Ectodermal cell (in vitro differentiated cells): Measurements from ENCODE around the gene EHHADH.

Experiments
- H3K27ac ChIP-seq: 2 replicates; pipeline ENCODE4 v1.7.0; 2013; ENCODE audit warnings: mild to moderate bottlenecking, low read depth, low read length; ENCODE audit not compliant: insufficient read depth, poor library complexity, severe bottlenecking
- H3K27me3 ChIP-seq: 2 replicates; pipeline ENCODE4 v1.7.0; 2013; ENCODE audit warnings: mild to moderate bottlenecking, low read length; ENCODE audit not compliant: insufficient read depth, control insufficient read depth, poor library complexity, severe bottlenecking
- H3K36me3 ChIP-seq: one replicate; pipeline ENCODE4 v1.7.0; 2013; ENCODE audit warnings: low read length; ENCODE audit not compliant: control insufficient read depth, insufficient read depth
- H3K4me1 ChIP-seq: one replicate; pipeline ENCODE4 v1.7.0; 2013; ENCODE audit warnings: low read length; ENCODE audit not compliant: control insufficient read depth, insufficient read depth
- H3K4me3 ChIP-seq: 2 replicates; pipeline ENCODE4 v1.7.0; 2013; ENCODE audit warnings: low read depth, low read length, control low read depth; ENCODE audit not compliant: insufficient read depth
- H3K9me3 ChIP-seq: 2 replicates; pipeline ENCODE4 v1.7.0; 2013; ENCODE audit warnings: mild to moderate bottlenecking, low read length, moderate library complexity; ENCODE audit not compliant: control insufficient read depth
- WGBS, 2 experiments: methylation state at CpG; one replicate each; pipeline ENCODE4 v1.1.7; 2013; ENCODE audit warnings: missing lambda C conversion rate in 2 of 2; 5-methylcytosine and 5-hydroxymethylcytosine counted together

EHHADH gene

DNA sequence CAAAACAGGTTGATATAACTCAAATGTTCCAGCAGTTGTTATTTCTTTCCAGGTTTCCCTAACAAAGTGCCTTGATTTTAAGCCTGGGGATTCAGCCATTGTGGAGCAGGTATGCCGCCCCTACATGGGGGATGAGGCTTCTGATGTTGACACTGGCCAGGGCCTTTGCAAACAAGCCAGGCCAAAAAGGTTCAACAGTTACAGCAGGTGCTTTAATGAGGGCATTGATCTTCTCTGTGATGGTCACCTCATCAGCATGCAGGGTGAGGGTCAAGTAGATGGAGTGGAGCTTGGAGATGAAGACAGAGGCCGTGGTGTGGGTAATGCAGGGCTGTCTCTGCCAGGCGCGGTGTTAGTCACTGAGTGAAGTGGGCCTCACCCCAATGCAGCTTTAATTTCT is 22.6 kb upstream of the EHHADH start:
- no peak overlapping the region for H3K4me3 ChIP-seq
- H3K4me1 ChIP-seq: no peaks in the 10 kb centered on the region
- peaks cover 4% of the 10 kb centered on the region for H3K27me3 ChIP-seq
- no peak overlapping the region for H3K27ac ChIP-seq
- 92% methylated on average over 4 of the region's 4 CpGs for WGBS, 2 experiments
- H3K36me3 ChIP-seq: no peaks in the 10 kb centered on the region
- H3K9me3 ChIP-seq: no peaks in the 10 kb centered on the region

DNA sequence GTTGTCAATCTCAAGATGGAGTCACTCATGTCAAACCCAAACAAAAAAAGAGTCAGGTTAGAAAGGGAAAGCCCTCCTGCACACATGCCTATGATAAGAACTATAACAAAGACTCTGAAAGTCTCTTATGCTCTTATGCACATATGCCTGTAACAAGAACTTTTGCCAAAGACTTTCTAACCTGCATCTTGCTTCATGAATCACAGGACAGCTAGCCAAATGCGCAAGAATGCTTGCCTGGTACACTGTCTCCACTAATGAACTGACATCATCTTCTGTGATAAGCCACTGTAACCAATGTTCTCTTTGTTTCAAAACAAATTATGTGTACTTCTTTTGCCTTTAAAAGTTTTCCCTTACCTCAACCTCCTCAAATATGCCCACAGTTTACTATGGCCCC is 18.2 kb upstream of the EHHADH start:
- H3K4me1 ChIP-seq: peaks cover 6% of the 10 kb centered on the region
- no peaks in the 10 kb centered on the region for H3K27me3 ChIP-seq
- H3K27ac ChIP-seq: no peak overlapping the region
- WGBS, 2 experiments: 95 to 99% methylated on average over 1 of the region's 1 CpG
- no peak overlapping the region for H3K4me3 ChIP-seq
- H3K36me3 ChIP-seq: no peaks in the 10 kb centered on the region
- no peaks in the 10 kb centered on the region for H3K9me3 ChIP-seq

DNA sequence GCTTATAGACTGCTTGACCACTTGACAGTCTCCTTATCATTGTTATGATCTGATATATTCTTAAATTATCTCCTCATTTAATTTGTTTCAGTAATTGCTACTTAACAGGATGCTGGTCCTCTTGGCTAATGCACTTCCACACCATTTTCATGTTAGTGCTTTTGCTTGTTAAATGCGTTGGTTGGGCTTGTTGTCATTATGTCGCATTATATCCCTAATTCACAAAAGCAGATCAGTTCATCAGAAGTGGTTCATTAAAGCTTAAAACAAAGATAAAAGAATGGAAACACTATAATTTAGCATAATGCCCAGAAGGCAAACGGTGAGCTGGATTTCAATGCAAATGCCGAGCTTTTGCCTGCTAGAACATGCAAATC is 17.1 kb upstream of the EHHADH start:
- Histone ChIP-seq H3K4me1 (peaks cover 6% of the 10 kb centered on the region), H3K36me3 (no peaks in the 10 kb centered on the region), H3K9me3 (no peaks in the 10 kb centered on the region), H3K27me3 (no peaks in the 10 kb centered on the region), H3K27ac (no peak overlapping the region), H3K4me3 (no peak overlapping the region)
- WGBS, 2 experiments: 87 to 88% methylated on average over 4 of the region's 4 CpGs

DNA sequence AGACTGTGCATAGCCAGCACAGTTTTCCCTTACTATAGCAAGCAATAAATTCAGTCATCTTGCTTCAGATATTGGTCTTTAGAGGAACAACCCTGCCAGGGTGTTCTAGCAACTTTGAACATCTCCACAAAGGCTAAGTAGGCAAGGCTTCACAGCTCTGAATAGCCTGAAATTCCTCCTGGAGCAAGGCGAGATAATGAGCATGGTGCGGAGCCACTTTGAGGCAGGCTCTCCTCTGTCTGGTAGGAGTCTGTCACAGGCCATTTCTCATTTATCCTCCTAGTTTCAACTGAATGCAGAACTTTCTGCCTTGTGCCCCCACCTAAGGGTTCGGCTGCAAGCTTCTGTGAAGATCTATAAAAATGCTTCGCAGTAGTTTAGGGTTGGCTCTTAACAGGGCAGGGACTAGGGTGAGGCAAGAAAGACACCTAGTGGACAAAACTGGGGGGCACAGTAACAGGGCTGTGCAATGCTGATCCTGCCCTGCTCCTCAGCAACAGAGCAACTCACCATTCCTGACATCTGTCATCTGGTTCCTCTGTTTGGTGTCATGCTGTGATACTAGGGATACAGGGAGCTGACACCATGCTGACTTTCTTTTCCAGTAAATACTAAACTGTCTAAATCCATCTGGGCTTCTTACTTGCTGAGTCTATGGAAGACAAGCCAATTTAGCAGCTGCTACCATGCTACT is 16.6 kb upstream of the EHHADH start:
- H3K4me1 ChIP-seq: peaks cover 6% of the 10 kb centered on the region
- no peak overlapping the region for H3K27ac ChIP-seq
- 69% methylated on average over 4 of the region's 4 CpGs for whole genome bisulfite sequencing, 2 experiments
- H3K36me3 ChIP-seq: no peaks in the 10 kb centered on the region
- no peak overlapping the region for H3K4me3 ChIP-seq
- no peaks in the 10 kb centered on the region for H3K9me3 ChIP-seq
- H3K27me3 ChIP-seq: no peaks in the 10 kb centered on the region

DNA sequence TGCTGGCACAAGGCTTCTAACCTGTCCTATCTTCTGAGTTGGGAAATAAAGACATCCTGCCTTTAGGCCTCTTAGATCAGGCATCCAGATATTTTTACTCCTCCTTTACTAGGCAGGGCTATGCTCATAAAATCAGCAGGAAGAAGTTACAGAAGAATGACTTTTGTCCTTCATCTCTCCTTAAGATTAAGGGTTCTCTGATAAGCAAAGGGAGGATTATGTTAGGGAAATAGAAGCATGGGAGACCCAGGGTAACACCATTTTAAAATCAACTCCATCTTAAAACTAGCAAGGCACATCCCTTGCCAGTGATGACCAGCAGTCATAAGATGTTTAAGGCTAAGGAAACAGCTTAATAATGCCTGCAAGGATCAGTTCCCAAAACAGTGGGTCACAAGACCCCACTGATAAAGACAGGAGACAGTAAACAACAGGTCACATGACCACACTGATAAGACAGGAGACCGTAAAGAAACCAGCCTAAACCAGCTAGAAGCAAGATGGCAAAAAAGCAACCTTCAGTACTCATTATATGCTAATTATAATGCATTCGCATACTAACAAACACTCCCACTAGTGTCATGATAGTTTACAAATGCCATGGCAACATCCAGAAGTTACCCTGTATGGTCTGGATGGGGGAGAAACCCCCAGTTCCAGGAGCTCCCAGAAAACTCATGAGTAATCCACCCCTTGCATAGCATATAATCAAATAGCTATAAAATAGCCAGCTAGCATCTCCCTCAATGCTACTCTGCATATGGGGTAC is 14.5 kb upstream of the EHHADH start:
- Histone ChIP-seq H3K4me1 (peaks cover 6% of the 10 kb centered on the region), H3K27ac (no peak overlapping the region), H3K27me3 (no peaks in the 10 kb centered on the region), H3K4me3 (no peak overlapping the region), H3K36me3 (no peaks in the 10 kb centered on the region), H3K9me3 (no peaks in the 10 kb centered on the region)
- 85 to 94% methylated on average over 2 of the region's 2 CpGs for WGBS, 2 experiments

DNA sequence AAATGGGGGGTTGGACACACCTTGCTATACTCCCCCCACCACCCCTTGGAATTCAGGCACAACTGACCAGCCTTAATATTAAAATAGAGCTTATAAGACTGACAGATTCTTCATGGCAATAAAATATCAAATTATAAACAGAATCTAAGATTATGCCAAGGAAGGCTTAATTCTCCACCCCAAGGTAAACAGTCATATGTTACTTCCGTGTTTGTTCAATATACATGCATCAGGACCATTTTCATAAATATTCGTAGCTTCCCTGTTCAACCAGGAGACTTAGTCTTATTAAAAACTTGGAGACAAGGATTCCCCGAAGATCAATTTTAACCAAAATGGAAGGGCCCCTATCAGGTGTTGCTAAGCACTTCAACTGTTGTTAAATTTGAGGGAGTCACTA is 13.3 kb upstream of the EHHADH start:
- Histone ChIP-seq H3K4me1 (peaks cover 6% of the 10 kb centered on the region), H3K4me3 (no peak overlapping the region), H3K27ac (no peak overlapping the region), H3K9me3 (no peaks in the 10 kb centered on the region), H3K36me3 (no peaks in the 10 kb centered on the region), H3K27me3 (no peaks in the 10 kb centered on the region)
- WGBS, 2 experiments: 94 to 97% methylated on average over 3 of the region's 3 CpGs

DNA sequence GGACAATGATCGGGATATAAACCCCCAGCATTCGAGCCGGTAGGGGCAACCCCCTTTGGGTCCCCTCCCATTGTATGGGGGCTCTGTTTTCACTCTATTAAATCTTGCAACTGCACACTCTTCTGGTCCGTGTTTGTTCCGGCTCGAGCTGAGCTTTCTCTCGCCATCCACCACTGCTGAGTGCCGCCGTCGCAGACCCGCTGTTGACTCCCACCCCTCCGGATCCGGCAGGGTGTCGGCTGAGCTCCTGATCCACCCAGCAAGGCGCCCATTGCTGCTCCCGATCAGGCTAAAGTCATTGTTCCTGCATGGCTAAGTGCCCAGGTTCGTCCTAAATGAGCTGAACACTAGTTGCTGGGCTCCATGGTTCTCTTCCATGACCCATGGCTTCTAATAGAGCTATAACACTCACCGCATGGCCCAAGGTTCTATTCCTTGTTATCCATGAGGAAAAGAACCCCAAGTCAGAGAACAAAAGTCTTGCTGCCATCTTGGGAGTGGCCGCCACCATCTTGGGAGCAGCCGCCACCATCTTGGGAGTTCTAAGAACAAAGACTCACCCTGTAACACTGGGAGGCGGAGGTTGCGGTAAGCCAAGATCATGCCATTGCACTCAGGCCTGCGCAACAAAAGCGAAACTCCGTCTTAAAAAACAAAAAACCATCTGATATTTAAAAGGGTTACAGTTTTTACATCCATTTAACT is 11.2 kb upstream of the EHHADH start:
- no peak overlapping the region for H3K4me3 ChIP-seq
- WGBS, 2 experiments: 95 to 96% methylated on average over 25 of the region's 25 CpGs
- no peaks in the 10 kb centered on the region for H3K4me1 ChIP-seq
- H3K27ac ChIP-seq: no peak overlapping the region
- no peaks in the 10 kb centered on the region for H3K36me3 ChIP-seq
- H3K9me3 ChIP-seq: no peaks in the 10 kb centered on the region
- no peaks in the 10 kb centered on the region for H3K27me3 ChIP-seq

DNA sequence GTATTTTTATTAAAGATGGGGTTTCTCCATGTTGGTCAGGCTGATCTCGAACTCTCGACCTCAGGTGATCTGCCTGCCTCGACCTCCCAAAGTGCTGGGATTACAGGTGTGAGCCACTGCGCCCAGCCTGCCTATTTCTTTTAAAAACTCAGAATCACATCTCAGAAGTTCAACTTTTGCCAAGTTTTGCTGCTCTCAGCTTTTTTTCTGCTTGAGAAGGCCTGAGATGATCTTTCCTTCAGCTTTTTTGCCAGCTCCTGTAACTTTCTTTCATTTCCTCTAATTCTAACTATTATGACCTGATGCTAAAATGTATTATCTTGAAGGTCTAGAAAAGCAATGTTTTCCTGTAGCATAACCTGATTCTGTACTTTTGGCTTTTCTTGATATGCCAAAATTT is 9.6 kb upstream of the EHHADH start:
- 91 to 92% methylated on average over 4 of the region's 4 CpGs for WGBS, 2 experiments
- H3K4me1 ChIP-seq: no peaks in the 10 kb centered on the region
- no peaks in the 10 kb centered on the region for H3K27me3 ChIP-seq
- H3K27ac ChIP-seq: no peak overlapping the region
- no peaks in the 10 kb centered on the region for H3K36me3 ChIP-seq
- no peak overlapping the region for H3K4me3 ChIP-seq
- H3K9me3 ChIP-seq: no peaks in the 10 kb centered on the region

DNA sequence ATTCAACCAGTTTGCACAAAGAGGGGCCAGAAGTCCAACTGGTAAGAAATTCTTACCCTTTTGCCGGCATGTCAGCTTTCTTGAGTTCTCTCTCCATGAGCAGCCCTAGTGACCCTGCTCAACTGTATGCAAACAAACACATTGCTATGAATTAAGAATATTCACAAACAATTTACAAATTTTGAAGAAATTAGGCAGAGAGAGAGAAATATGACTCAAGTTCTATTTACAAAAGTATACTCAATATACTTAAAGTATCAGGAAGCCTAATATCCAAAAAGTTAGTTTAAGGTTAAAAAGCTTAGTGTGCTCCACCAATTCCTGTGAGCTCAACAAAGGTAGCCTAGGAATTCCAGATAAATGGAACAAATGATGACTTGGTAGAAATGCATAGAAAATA is 3.5 kb upstream of the EHHADH start:
- H3K4me3 ChIP-seq: no peak overlapping the region
- H3K27ac ChIP-seq: no peak overlapping the region
- H3K27me3 ChIP-seq: peaks cover 10% of the 10 kb centered on the region
- H3K9me3 ChIP-seq: no peaks in the 10 kb centered on the region
- H3K36me3 ChIP-seq: no peaks in the 10 kb centered on the region
- no peaks in the 10 kb centered on the region for H3K4me1 ChIP-seq
- WGBS, 2 experiments: 94 to 100% methylated on average over 1 of the region's 1 CpG

DNA sequence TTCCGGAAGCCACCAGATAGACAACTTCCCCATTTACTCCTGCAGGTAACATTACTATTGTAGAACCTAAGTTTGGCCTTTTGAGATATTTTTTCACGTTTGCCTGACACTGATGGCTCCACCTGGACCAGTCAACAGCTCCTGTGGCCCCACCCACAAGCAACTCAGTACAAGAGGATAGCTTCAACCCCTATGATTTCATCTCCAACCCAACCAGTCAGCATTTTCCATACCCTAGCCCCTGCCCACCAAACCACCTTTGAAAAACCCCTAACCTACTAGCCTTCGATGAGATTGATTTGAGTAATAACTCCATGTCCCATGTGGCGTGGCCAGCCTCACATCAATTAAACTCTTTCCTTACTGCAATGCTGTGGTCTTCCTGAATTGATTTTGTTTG is 950 bp upstream of the EHHADH start:
- no peak overlapping the region for H3K4me3 ChIP-seq

More for the DNA sequence above, 950 bp upstream of the EHHADH start:
- WGBS, 2 experiments: 91 to 95% methylated on average over 4 of the region's 4 CpGs
- no peaks in the 10 kb centered on the region for H3K36me3 ChIP-seq
- no peaks in the 10 kb centered on the region for H3K4me1 ChIP-seq
- peaks cover 10% of the 10 kb centered on the region for H3K27me3 ChIP-seq
- no peaks in the 10 kb centered on the region for H3K9me3 ChIP-seq
- no peak overlapping the region for H3K27ac ChIP-seq
